Heart left ventricle (tissue), 13 donors: ENCODE measurements around the gene NDST1.

Experiments used
- POLR2A ChIP-seq, 2 donors: fragments of 450-650 bp; IDR thresholded peaks; one replicate each; pipeline ENCODE4 v1.6.1; 2017; ENCODE audit warnings: antibody characterized with exemption in 2 of 2, mild to moderate bottlenecking in 2 of 2, moderate library complexity in 2 of 2
- TF ChIP-seq, protein P1 (sequence below), 12 donors: fragments of 200-600 bp; sonication (generic) in 4 of 12; IDR thresholded peaks; one replicate each; pipeline versions ENCODE4 v1.5.0 to v1.8.0; 2018 to 2022; ENCODE audit warnings: antibody characterized with exemption in 12 of 12, mild to moderate bottlenecking in 5 of 12
- donor health status: ischemic (EF 13 %, LVEDD 7.1; RV severe dilation, severe dysfunction).
- donor health status: DM: no; HTN: yes; CAD: no.
- donor health status: DM: no; HTN: no; CAD: no.
- donor health status: ischemic (EF 25% LVEDD 6.9; RV normal size, moderate dysfunction).
- donor health status: ischemic (EF 25% LVEDD 5.7; RV mildly dilated, moderate dysfunction).
- donor health status: ischemic (EF 35%, LVEDD 5.7; RV mildly dilated, moderate dysfunction).
- donor health status: nonischemic (EF 11% LVEDD 7.7; RV severe dilation, severe dysfunction).
- donor health status: DM: yes; HTN: yes; CAD: no.
- donor health status: PGD.
- donor health status: ischemic (EF 29% LVEDD 5.4; RV normal size, mild dysfunction).
- donor health status: nonischemic (EF 23%, LVEDD 6.1; RV moderate dilation, normal function).

DNA sequence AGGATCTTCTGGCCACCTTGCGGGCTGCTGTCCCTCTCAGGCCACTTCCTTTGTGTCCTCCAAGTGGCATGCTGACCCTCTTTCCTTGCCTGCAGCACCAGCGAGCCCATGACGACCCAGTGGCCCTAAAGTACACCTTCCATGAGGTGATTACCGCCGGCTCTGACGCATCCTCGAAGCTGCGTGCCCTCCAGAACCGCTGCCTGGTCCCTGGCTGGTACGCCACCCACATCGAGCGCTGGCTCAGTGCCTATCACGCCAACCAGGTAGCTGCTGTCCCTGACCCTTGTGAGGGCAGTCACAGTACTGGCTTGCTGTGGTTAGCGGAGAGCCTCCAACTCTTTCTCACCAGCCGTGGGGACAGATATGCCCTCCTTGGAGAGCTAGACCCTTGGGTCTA is 40.2 kb downstream of the NDST1 start:
- no peak for TF ChIP-seq POLR2A (IDR thresholded peaks at IDR 0.05)
- TF ChIP-seq, protein P1, sequence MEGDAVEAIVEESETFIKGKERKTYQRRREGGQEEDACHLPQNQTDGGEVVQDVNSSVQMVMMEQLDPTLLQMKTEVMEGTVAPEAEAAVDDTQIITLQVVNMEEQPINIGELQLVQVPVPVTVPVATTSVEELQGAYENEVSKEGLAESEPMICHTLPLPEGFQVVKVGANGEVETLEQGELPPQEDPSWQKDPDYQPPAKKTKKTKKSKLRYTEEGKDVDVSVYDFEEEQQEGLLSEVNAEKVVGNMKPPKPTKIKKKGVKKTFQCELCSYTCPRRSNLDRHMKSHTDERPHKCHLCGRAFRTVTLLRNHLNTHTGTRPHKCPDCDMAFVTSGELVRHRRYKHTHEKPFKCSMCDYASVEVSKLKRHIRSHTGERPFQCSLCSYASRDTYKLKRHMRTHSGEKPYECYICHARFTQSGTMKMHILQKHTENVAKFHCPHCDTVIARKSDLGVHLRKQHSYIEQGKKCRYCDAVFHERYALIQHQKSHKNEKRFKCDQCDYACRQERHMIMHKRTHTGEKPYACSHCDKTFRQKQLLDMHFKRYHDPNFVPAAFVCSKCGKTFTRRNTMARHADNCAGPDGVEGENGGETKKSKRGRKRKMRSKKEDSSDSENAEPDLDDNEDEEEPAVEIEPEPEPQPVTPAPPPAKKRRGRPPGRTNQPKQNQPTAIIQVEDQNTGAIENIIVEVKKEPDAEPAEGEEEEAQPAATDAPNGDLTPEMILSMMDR (IDR thresholded peaks at IDR 0.05): no peak
